ENCODE data around the gene MCF2L2.

Gene MCF2L2

DNA sequence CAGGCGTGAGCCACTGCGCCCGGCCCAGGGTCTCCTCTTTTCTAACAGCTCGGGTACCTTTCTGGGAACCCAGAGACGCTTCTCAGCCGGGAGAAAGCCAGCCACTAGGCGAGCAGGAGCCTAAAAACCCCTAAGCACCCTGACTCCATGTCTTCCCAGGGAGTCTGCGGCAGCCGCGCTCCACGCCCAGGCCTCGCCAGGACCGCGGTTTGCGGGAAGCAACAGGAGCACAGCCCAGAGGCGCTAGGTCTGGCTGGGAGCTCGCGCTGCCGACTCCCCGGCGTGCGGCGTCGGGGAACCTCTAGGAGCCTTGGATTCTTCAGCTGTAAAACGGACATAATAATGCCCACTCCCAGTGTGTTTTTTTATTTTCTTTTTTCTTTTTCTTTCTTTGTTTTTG lies 264.9 kb downstream of the MCF2L2 start:
- no peak for DNase-seq (ENCODE audit: low spot score)
- TF ChIP-seq, protein P1, sequence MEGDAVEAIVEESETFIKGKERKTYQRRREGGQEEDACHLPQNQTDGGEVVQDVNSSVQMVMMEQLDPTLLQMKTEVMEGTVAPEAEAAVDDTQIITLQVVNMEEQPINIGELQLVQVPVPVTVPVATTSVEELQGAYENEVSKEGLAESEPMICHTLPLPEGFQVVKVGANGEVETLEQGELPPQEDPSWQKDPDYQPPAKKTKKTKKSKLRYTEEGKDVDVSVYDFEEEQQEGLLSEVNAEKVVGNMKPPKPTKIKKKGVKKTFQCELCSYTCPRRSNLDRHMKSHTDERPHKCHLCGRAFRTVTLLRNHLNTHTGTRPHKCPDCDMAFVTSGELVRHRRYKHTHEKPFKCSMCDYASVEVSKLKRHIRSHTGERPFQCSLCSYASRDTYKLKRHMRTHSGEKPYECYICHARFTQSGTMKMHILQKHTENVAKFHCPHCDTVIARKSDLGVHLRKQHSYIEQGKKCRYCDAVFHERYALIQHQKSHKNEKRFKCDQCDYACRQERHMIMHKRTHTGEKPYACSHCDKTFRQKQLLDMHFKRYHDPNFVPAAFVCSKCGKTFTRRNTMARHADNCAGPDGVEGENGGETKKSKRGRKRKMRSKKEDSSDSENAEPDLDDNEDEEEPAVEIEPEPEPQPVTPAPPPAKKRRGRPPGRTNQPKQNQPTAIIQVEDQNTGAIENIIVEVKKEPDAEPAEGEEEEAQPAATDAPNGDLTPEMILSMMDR (conservative IDR thresholded peaks at IDR 0.05; ENCODE audit: low read depth), result no peak
- ChIA-PET POLR2A (ENCODE audit: low non-redundant PET) (interaction anchor here (0.6 kb wide), 1 partner anchor 77 kb away, joined by 5 read pairs; no protein-coding TSS in a partner anchor), CTCF (no interaction called here)
- H3K27ac ChIP-seq, result no peak overlapping the region

DNA sequence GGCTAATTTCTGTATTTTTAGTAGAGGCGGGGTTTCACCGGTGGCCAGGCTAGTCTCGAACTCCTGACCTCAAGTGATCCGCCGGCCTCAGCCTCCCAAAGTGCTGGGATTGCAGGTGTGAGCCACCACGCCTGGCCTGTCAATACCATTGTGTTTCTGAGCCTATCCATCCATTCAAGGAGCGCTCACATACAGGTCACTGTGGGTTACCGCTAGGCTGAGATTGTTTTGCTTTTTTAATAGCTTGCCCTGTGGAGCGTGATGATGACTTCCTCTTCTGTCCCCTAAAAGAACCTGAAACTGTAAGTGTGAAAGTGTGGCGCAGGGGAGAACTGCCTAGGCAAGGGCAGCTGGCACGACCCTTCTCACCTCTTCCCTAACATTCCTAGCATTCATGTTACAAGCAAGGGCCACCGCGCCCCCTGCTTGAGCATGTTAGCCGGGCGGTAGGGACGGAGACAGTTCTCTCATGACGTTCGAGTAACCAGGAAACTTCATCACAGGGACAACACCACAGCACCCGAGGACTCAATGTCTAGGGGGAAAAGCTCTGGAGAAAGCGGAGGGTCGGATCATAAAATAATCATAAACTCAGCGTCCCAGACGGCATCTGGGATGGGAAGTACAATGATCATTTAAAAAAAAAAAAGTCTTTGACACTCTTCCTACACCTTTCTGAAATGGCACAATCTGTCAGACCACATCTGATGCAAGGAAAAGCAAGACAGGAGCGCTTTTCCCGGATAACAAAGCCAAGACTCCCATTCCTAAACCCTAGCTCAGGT lies 266.7 kb downstream of the MCF2L2 start:
- no peak for DNase-seq (ENCODE audit: low spot score)

DNA sequence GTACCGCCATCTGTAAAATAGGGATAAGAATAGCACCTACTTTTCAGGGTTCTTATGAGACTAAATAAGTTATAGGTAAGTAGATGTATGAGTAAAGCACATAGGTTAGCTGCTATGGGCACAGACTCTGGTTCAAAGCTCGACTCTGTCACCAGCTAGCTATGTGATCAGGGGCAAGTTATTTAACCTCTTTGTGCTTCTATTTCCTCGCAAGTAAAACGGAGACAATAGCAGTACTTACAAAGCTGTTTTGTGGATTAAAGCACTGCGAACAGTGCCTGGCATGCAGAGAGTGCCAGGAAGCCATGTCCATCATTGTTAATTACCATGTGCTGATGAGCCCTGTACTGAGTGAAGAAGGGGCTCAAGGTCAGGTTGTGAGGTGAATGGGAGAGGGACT lies 267.8 kb downstream of the MCF2L2 start:
- POLR2A ChIA-PET (ENCODE audit: low non-redundant PET), result interaction anchor here (0.6 kb wide), 1 partner anchor 19 kb away, joined by 3 read pairs; no protein-coding TSS in a partner anchor
- CTCF ChIA-PET, result interaction anchor here (0.6 kb wide), 1 partner anchor 18 kb away, joined by 3 read pairs; no protein-coding TSS in a partner anchor
- TF ChIP-seq, protein P1 (conservative IDR thresholded peaks at IDR 0.05; ENCODE audit: low read depth), result no peak
- DNase-seq (ENCODE audit: low spot score), result no peak
- no peak overlapping the region for H3K27ac ChIP-seq

More for the DNA sequence above, 266.7 kb downstream of the MCF2L2 start:
- ChIA-PET POLR2A (ENCODE audit: low non-redundant PET) (no interaction called here), CTCF (interaction anchor here (1.0 kb wide), 2 partner anchors 10 to 23 kb away, joined by 4 read pairs; no protein-coding TSS in a partner anchor)
- TF ChIP-seq, protein P1 (conservative IDR thresholded peaks at IDR 0.05; ENCODE audit: low read depth), result no peak
- no peak overlapping the region for H3K27ac ChIP-seq

DNA sequence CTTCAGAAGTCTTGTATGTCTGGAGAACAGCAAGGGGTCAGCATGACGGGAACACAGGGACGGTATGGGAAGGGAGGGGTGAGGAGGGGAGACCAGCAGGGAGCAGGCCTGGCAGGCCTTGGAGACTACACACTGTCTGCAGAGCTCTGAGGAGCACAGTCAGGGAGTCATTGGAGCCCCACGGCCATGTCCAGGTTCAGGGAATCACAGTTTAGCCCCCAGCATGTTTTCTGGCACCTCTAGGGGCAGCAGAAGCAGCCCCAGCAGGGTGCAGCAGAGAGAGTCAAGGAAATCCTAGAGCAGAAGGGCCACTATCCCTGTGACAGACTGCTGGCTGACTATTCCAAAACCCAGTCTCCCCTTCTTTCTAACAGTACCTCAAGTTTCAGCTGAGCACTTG lies 269.1 kb downstream of the MCF2L2 start:
- DNase-seq (ENCODE audit: low spot score), result no peak
- no peak overlapping the region for H3K27ac ChIP-seq
- TF ChIP-seq, protein P1 (conservative IDR thresholded peaks at IDR 0.05; ENCODE audit: low read depth), result no peak
- POLR2A ChIA-PET (ENCODE audit: low non-redundant PET), result no interaction called here
- CTCF ChIA-PET, result interaction anchor here (0.5 to 0.7 kb wide), 2 partner anchors 464 to 1512 kb away, joined by 3 read pairs; no protein-coding TSS in a partner anchor

DNA sequence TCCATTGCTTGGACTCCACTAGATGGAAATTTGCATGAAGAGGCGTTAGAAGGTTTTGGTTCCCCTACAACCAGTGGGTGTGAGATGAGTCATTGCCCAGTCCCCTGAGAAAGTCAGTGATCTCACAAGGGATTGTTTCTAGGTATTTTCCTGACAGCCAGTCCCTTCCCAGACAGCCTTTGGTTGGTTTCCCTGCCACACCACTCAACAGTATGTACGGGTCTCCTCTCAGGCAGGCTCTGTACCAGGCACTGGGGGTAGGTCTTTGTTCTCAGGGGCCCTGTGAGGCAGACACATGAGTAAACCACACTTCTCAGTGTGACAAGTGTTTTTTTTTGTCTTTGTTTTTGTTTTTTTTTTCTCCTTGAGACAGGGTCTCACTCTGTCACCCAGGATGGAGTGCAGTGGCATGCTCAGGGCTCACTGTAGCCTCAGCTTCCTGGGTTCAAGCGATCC lies 269.8 kb downstream of the MCF2L2 start:
- no peak overlapping the region for H3K27ac ChIP-seq
- TF ChIP-seq, protein P1 (conservative IDR thresholded peaks at IDR 0.05; ENCODE audit: low read depth), result no peak
- ChIA-PET POLR2A (ENCODE audit: low non-redundant PET) (no interaction called here), CTCF (no interaction called here)
- peak; percentile 64 for DNase-seq (ENCODE audit: low spot score)

DNA sequence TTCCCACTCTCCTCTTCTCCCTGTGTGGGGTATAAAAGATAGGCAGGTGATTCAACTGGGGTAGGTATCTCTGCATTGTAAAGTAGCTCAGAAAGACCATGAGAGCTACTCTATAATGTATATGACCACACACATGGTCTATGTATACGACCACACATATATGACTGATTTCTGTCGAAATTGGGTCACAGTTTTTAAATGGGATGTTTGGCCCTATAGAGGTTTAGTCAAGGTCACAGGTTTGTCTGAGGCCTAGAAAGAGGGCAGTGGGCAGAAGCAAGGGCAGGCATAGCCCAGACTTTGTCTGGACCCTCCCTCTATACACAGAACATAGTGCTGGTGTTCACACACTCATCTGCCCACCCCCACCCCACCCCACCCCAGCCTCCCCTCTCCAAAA lies 270.3 kb downstream of the MCF2L2 start:
- H3K27ac ChIP-seq, result no peak overlapping the region
- CTCF ChIA-PET, result no interaction called here
- POLR2A ChIA-PET (ENCODE audit: low non-redundant PET), result no interaction called here
- TF ChIP-seq, protein P1 (conservative IDR thresholded peaks at IDR 0.05; ENCODE audit: low read depth), result no peak
- no peak for DNase-seq (ENCODE audit: low spot score)

Measured in RWPE1 (cell line).